Kidney (tissue), 14 donors: ENCODE measurements around the gene LARGE1. TPM values are rescaled to one million over a fixed set of nuclear protein-coding genes. Genes with fewer than 3 reads are reported as not detected.

Source experiments
- DNase-seq, 5 donors: peaks; one replicate each; pipeline ENCODE4 v3.0.0-alpha.2; 2013 to 2020
- FAIRE-seq: peaks from 2 replicates; lab custom pipeline; 2012; peaks lifted over from hg19 to GRCh38; lab: Jason Lieb, UNC
- H3K27ac ChIP-seq, 2 donors: one replicate each; pipeline ENCODE4 v1.7.0; 2013; ENCODE audit warnings: low read depth in 2 of 2, low read length in 2 of 2, inconsistent platforms in 1 of 2
- H3K27me3 ChIP-seq: one replicate; pipeline ENCODE4 v1.7.1; 2013; ENCODE audit warnings: low read length, inconsistent platforms; ENCODE audit not compliant: control insufficient read depth, insufficient read depth
- H3K36me3 ChIP-seq, 3 donors: one replicate each; pipeline versions ENCODE4 v1.7.0 to v1.7.1; 2013; ENCODE audit warnings: low read length in 3 of 3, control low read depth in 1 of 3, inconsistent platforms in 1 of 3; ENCODE audit not compliant: insufficient read depth in 3 of 3, control insufficient read depth in 2 of 3
- H3K4me1 ChIP-seq, 3 donors: one replicate each; pipeline versions ENCODE4 v1.7.0 to v1.7.1; 2013; ENCODE audit warnings: low read length in 3 of 3, inconsistent platforms in 1 of 3, low read depth in 1 of 3; ENCODE audit not compliant: control insufficient read depth in 2 of 3, insufficient read depth in 2 of 3
- H3K4me3 ChIP-seq, 3 donors: one replicate each; pipeline versions ENCODE4 v1.7.0 to v1.8.1; 2013; ENCODE audit warnings: low read length in 3 of 3, control low read depth in 1 of 3, inconsistent platforms in 1 of 3
- H3K9ac ChIP-seq, 3 donors: one replicate each; pipeline versions ENCODE4 v1.7.0 to v1.7.1; 2013; ENCODE audit warnings: low read length in 3 of 3, control low read depth in 1 of 3, inconsistent platforms in 1 of 3
- H3K9me3 ChIP-seq, 3 donors: one replicate each; pipeline versions ENCODE4 v1.7.0 to v1.7.1; 2013; ENCODE audit warnings: low read length in 3 of 3, control low read depth in 1 of 3, inconsistent platforms in 1 of 3; ENCODE audit not compliant: control insufficient read depth in 2 of 3, insufficient read depth in 1 of 3
- CTCF ChIP-seq: IDR thresholded peaks from 3 replicates; pipeline ENCODE4 v1.5.1; 2012; ENCODE audit warnings: mild to moderate bottlenecking, moderate library complexity, borderline replicate concordance; ENCODE audit not compliant: insufficient read depth; ENCODE audit errors: extremely low read depth
- intact Hi-C: fragments of 100-400 bp; cut with DNase I; formaldehyde crosslinking; loops from one replicate; pipeline ENCODE4 v1.11.1; 2022
- polyA plus RNA-seq: library from polyadenylated mRNA; stranded (reverse); fragments of 350-450 nt; fragmentation: Illumina TruSeq; extraction: RNeasy Lipid Tissue Mini Kit (QIAGEN cat#74804); gene quantifications from one replicate; pipeline ENCODE4 v1.2.3, GENCODE V29; 2014; ENCODE audit warnings: low read depth, low replicate concordance; ENCODE audit not compliant: insufficient read depth
- total RNA-seq: library from RNA; stranded (reverse); fragmentation: NEBNext Ultra II Directional; extraction: Animal tissue kit (Norgen Biotek cat#: 25700); gene quantifications from one replicate; pipeline ENCODE4 v1.2.1, GENCODE V29; 2021
- donor health status: control.
- donor health status: control.
- donor health status: control.
- donor health status: control.
- donor health status: control.
- donor health status: DM: yes; HTN: yes; CAD: no.
- donor health status: Normal renal cell carcinoma (clear cell type).

Gene LARGE1
- total and polyA plus RNA-seq, 2 donors from 2014 or later = 5.0 to 22.9 TPM

- Histone ChIP-seq H3K9me3 (no peaks in the 10 kb centered on the region), H3K36me3 (no peaks in the 10 kb centered on the region), H3K27me3 (no peaks in the 10 kb centered on the region), H3K4me3 (no peak overlapping the region), H3K27ac (no peak overlapping the region), H3K4me1 (peaks cover 0 to 4% (median under 1%) of the 10 kb centered on the region in 3 donors), H3K9ac (no peak overlapping the region)
- intact Hi-C loops = no loop called here
- TF ChIP-seq CTCF = no peak
- no peak for FAIRE-seq
- DNase-seq = no peak
These were observed 447.6 kb downstream of the LARGE1 start for GRCh38 chr22:33472462-33473344.

- H3K27me3 ChIP-seq = no peaks in the 10 kb centered on the region
- peaks cover 0 to 12% (median 9%) of the 10 kb centered on the region in 3 donors for H3K4me1 ChIP-seq
- no peak overlapping the region for H3K4me3 ChIP-seq
- H3K27ac ChIP-seq = no peak overlapping the region
- no peaks in the 10 kb centered on the region for H3K36me3 ChIP-seq
- H3K9me3 ChIP-seq = no peaks in the 10 kb centered on the region
- no peak overlapping the region for H3K9ac ChIP-seq
- TF ChIP-seq CTCF = no peak
- no peak for DNase-seq
- intact Hi-C loops = no loop called here
- no peak for FAIRE-seq
These were observed 449.8 kb downstream of the LARGE1 start for GRCh38 chr22:33470456-33470855.

- no peak overlapping the region for H3K9ac ChIP-seq
- H3K36me3 ChIP-seq = no peaks in the 10 kb centered on the region
- DNase-seq (peak in 1 of 5 donors; percentile 21), FAIRE-seq (no peak)
- H3K4me1 ChIP-seq = peaks cover 0 to 12% (median 11%) of the 10 kb centered on the region in 3 donors
- no peak overlapping the region for H3K27ac ChIP-seq
- no peaks in the 10 kb centered on the region for H3K9me3 ChIP-seq
- no peak overlapping the region for H3K4me3 ChIP-seq
- intact Hi-C loops = no loop called here
- no peak for TF ChIP-seq CTCF
- no peaks in the 10 kb centered on the region for H3K27me3 ChIP-seq
These were observed 452.6 kb downstream of the LARGE1 start for GRCh38 chr22:33467620-33468095.
